Heart left ventricle (tissue), 16 donors: ENCODE results near the gene TULP4. TPM values are rescaled to one million over a fixed set of nuclear protein-coding genes. Genes with fewer than 3 reads are reported as not detected.

ENCODE experiments used
- ATAC-seq, 4 donors: fragments of 200-7000 bp; cut with Tn5 transposase; one replicate each; pipeline ENCODE4 v1.9.1; 2020 to 2022; ENCODE audit warnings: moderate library complexity in 4 of 4, mild to moderate bottlenecking in 3 of 4, moderate number of reproducible peaks in 1 of 4
- DNase-seq, 5 donors: peaks; one replicate each; pipeline ENCODE4 v3.0.0-alpha.2; 2020
- H3K27ac ChIP-seq, 12 donors: fragments of 200-600 bp; sonication (generic) in 4 of 12; one replicate each; pipeline versions ENCODE4 v1.5.0 to v1.8.0; 2016 to 2022; ENCODE audit warnings: mild to moderate bottlenecking in 2 of 12
- H3K27me3 ChIP-seq, 9 donors: fragments of 200-600 bp; sonication (generic) in 2 of 9; one replicate each; pipeline versions ENCODE4 v1.5.1 to v1.8.0; 2016 to 2022; ENCODE audit warnings: mild to moderate bottlenecking in 3 of 9
- H3K36me3 ChIP-seq, 9 donors: fragments of 200-600 bp; sonication (generic) in 2 of 9; one replicate each; pipeline versions ENCODE4 v1.5.0 to v1.8.0; 2018 to 2022; ENCODE audit warnings: mild to moderate bottlenecking in 2 of 9
- H3K4me1 ChIP-seq, 12 donors: fragments of 200-600 bp; sonication (generic) in 4 of 12; one replicate each; pipeline versions ENCODE4 v1.5.0 to v1.8.0; 2016 to 2022; ENCODE audit warnings: mild to moderate bottlenecking in 3 of 12
- H3K4me3 ChIP-seq, 12 donors: fragments of 200-600 bp; sonication (generic) in 4 of 12; one replicate each; pipeline versions ENCODE4 v1.5.0 to v1.8.0; 2017 to 2022; ENCODE audit warnings: mild to moderate bottlenecking in 9 of 12, moderate library complexity in 4 of 12
- H3K9me3 ChIP-seq, 12 donors: fragments of 200-600 bp; sonication (generic) in 4 of 12; one replicate each; pipeline versions ENCODE4 v1.5.0 to v1.8.0; 2016 to 2022; ENCODE audit warnings: mild to moderate bottlenecking in 1 of 12
- CTCF ChIP-seq, 12 donors: fragments of 200-600 bp; sonication (generic) in 4 of 12; IDR thresholded peaks; one replicate each; pipeline versions ENCODE4 v1.5.0 to v1.8.0; 2018 to 2022; ENCODE audit warnings: antibody characterized with exemption in 12 of 12, mild to moderate bottlenecking in 5 of 12
- POLR2A ChIP-seq, 2 donors: fragments of 450-650 bp; IDR thresholded peaks; one replicate each; pipeline ENCODE4 v1.6.1; 2017; ENCODE audit warnings: antibody characterized with exemption in 2 of 2, mild to moderate bottlenecking in 2 of 2, moderate library complexity in 2 of 2
- WGBS, 4 donors: extraction: QIAGEN DNeasy Blood & Tissue Kit in 2 of 4; methylation state at CpG; one replicate each; pipeline versions ENCODE4 v1.1.5 to v1.1.7; 2013 to 2018; 5-methylcytosine and 5-hydroxymethylcytosine counted together
- intact Hi-C, 10 donors: fragments of 100-400 bp; cut with DNase I; formaldehyde crosslinking; loops; one replicate each; pipeline versions ENCODE4 v1.11.1 to v1.14.2; 2022
- polyA plus RNA-seq, 2 donors: library from polyadenylated mRNA; stranded (reverse); fragments of 200-250 nt; gene quantifications; one replicate each; pipeline ENCODE4 v1.2.3, GENCODE V29; 2013
- total RNA-seq, 9 donors: library from RNA; depleted of rRNA in 2 of 9; stranded (reverse); fragments of >200 nt in 2 of 9; fragmentation: NEBNext Ultra II Directional in 3 of 9; extraction: Animal tissue kit (Norgen Biotek cat#: 25700) in 3 of 9; gene quantifications; one replicate each; pipeline versions ENCODE4 v1.1.0 to v1.2.4, GENCODE V29; 2016 to 2023
- donor health status: ischemic (EF 13 %, LVEDD 7.1; RV severe dilation, severe dysfunction).
- donor health status: healthy with polysubstance abuse.
- donor health status: DM: no; HTN: yes; CAD: no.
- donor health status: DM: no; HTN: no; CAD: no.
- donor health status: ischemic (EF 25% LVEDD 6.9; RV normal size, moderate dysfunction).
- donor health status: ischemic (EF 25% LVEDD 5.7; RV mildly dilated, moderate dysfunction).
- donor health status: healthy.
- donor health status: DM: yes; HTN: yes; CAD: no.
- donor health status: ischemic (EF 35%, LVEDD 5.7; RV mildly dilated, moderate dysfunction).
- donor health status: nonischemic (EF 11% LVEDD 7.7; RV severe dilation, severe dysfunction).
- donor health status: DM: yes; HTN: yes; CAD: no.
- donor health status: PGD.
- donor health status: ischemic (EF 29% LVEDD 5.4; RV normal size, mild dysfunction).
- donor health status: nonischemic (EF 23%, LVEDD 6.1; RV moderate dilation, normal function).

TULP4 gene
- total and polyA plus RNA-seq, 11 donors: 9.6 to 134 (median 93.0) TPM

GRCh38 chr6:158377860-158378259, 65.6 kb downstream of the TULP4 start:
- no peaks in the 10 kb centered on the region for H3K36me3 ChIP-seq
- H3K9me3 ChIP-seq: no peaks in the 10 kb centered on the region
- no peak overlapping the region for H3K27ac ChIP-seq
- 63 to 73% (median 67%) methylated on average over 4 of the region's 4 CpGs for WGBS, 4 donors
- DNase-seq (no peak), ATAC-seq (peak in 3 of 4 donors; percentile 40 to 69 (median 55))
- H3K4me3 ChIP-seq: no peak overlapping the region
- intact Hi-C loops: no loop called here
- no peaks in the 10 kb centered on the region for H3K27me3 ChIP-seq
- peaks cover 0 to 15% (median 0%) of the 10 kb centered on the region in 12 donors for H3K4me1 ChIP-seq
- TF ChIP-seq CTCF (IDR thresholded peaks at IDR 0.05): no peak
- TF ChIP-seq POLR2A (IDR thresholded peaks at IDR 0.05): no peak

- Histone ChIP-seq H3K4me3 (no peak overlapping the region), H3K9me3 (no peaks in the 10 kb centered on the region), H3K4me1 (peaks cover 0 to 15% (median 0%) of the 10 kb centered on the region in 12 donors), H3K27ac (no peak overlapping the region), H3K36me3 (no peaks in the 10 kb centered on the region), H3K27me3 (no peaks in the 10 kb centered on the region)
- no peak for DNase-seq
- no peak for ATAC-seq
- TF ChIP-seq POLR2A (IDR thresholded peaks at IDR 0.05): no peak
- no peak for TF ChIP-seq CTCF (IDR thresholded peaks at IDR 0.05)
- 88 to 93% (median 91%) methylated on average over 7 of the region's 7 CpGs for WGBS, 4 donors
- intact Hi-C loops: no loop called here
Measured at GRCh38 chr6:158379336-158379735, 67.1 kb downstream of the TULP4 start.

GRCh38 chr6:158381214-158381613, 68.9 kb downstream of the TULP4 start:
- Histone ChIP-seq H3K9me3 (no peaks in the 10 kb centered on the region), H3K36me3 (no peaks in the 10 kb centered on the region), H3K27ac (no peak overlapping the region), H3K27me3 (no peaks in the 10 kb centered on the region), H3K4me1 (peaks cover 0 to 15% (median 0%) of the 10 kb centered on the region in 12 donors), H3K4me3 (no peak overlapping the region)
- DNase-seq (no peak), ATAC-seq (no peak)
- TF ChIP-seq POLR2A (IDR thresholded peaks at IDR 0.05) (no peak), CTCF (IDR thresholded peaks at IDR 0.05) (no peak)
- intact Hi-C loops: no loop called here
- WGBS, 4 donors: 89 to 95% (median 91%) methylated on average over 2 of the region's 2 CpGs

- no peaks in the 10 kb centered on the region for H3K36me3 ChIP-seq
- no peak overlapping the region for H3K27ac ChIP-seq
- 93 to 100% (median 95%) methylated on average over 1 of the region's 1 CpG for WGBS, 4 donors
- H3K27me3 ChIP-seq: no peaks in the 10 kb centered on the region
- DNase-seq (no peak), ATAC-seq (no peak)
- H3K4me1 ChIP-seq: peaks cover 0 to 7% (median 0%) of the 10 kb centered on the region in 12 donors
- H3K4me3 ChIP-seq: no peak overlapping the region
- intact Hi-C loops: no loop called here
- TF ChIP-seq CTCF (IDR thresholded peaks at IDR 0.05): no peak
- TF ChIP-seq POLR2A (IDR thresholded peaks at IDR 0.05): no peak
- no peaks in the 10 kb centered on the region for H3K9me3 ChIP-seq
Measured at GRCh38 chr6:158382491-158382890, 70.2 kb downstream of the TULP4 start.
